GM03348 (cell line): ENCODE data around the gene COASY.
"Not testable (repeated sequence)": the region's sequence is repeated elsewhere in the genome, so short reads cannot be mapped to it uniquely, and the experiment has no call there.

Experiments
- DNase-seq: peaks from one replicate; pipeline ENCODE4 v3.0.0; 2012; ENCODE audit warnings: low spot score

The COASY gene

DNA sequence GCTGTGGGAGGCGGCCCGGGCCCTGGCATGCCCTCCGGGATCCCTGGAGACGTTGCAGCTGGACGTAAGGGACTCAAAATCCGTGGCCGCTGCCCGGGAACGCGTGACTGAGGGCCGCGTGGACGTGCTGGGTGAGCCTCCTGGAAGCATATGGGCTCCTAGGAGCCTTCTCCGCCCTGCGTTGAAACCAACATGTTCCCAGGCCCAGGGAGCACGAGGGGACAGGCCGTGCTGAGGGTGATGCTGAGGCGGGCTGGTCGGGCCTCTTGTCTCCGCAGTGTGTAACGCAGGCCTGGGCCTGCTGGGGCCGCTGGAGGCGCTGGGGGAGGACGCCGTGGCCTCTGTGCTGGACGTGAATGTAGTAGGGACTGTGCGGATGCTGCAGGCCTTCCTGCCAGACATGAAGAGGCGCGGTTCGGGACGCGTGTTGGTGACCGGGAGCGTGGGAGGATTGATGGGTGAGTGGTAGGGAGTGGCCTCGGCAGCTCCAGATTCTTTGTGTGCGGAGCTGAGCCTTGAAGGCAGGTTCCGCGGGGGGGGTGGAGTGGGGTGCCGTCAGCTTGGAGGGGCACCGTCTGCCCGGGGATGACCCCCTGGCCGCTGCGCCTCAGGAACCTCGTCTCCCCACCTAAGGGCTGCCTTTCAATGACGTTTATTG is 8.7 kb upstream of the COASY start:
- no peak for DNase-seq

- DNase-seq, result no peak
Observed at GRCh38 chr17:42553866-42554249, 8.1 kb upstream of the COASY start.

GRCh38 chr17:42554250-42555121 is 7.5 kb upstream of the COASY start:
- peak; percentile 92 for DNase-seq

GRCh38 chr17:42555122-42555622 is 6.8 kb upstream of the COASY start:
- no peak for DNase-seq

DNA sequence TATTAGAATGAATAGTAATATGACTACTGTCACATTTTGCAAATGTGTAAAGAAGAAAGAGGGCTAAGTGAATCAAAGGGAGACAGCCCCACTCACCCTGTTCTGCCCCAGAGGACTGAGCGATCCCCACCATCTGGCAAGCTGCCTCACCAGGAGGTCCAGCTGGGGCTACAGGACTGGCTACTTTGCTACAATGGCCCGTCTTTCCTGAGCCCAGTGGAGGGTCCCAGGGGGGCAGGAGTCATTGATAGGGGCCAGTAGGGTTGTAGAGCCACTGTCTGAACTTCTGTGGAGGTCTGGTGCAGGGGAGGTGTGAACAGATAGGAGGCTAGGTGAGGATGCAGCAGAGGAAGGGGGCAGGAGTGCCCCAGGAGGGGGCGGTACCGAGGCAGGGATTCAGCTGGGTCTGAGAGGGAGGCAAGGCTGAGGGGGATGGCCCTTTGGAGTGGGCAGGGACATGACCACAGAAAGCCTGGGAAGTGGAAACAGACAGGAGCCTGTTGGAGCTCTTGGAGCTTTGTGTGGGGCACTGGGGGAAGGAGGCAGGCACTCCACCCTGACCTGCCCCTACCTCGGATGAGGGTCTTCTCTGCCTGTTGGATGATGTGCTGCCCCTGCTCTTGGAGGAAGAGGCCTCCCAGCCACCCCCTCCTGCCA is 5.9 kb upstream of the COASY start:
- DNase-seq, result not testable (repeated sequence)

GRCh38 chr17:42559075-42559474 is 2.9 kb upstream of the COASY start:
- no peak for DNase-seq

- no peak for DNase-seq
Observed at GRCh38 chr17:42560246-42560645, 1.7 kb upstream of the COASY start.

GRCh38 chr17:42562388-42563142 is 617 bp downstream of the COASY start:
- DNase-seq, result peak; percentile 27

DNA sequence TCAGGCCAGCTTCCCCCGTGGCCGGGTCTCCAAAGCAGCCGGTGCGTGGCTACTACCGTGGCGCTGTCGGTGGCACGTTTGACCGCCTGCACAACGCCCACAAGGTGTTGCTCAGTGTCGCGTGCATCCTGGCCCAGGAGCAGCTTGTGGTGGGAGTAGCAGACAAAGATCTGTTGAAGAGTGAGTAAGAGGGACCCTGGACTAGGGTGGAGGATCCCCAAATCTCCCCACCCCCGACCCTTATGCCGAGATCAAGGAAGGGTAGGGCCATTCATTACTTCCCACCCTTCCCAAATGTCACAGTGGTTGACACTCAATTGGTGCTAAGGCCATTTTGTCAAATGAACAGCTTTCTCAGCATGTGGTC is 1.2 kb downstream of the COASY start:
- no peak for DNase-seq

- DNase-seq, result no peak
Observed at GRCh38 chr17:42563543-42563942, 1.6 kb downstream of the COASY start.

- DNase-seq, result no peak
Observed at GRCh38 chr17:42563950-42564349, 2.0 kb downstream of the COASY start.

DNA sequence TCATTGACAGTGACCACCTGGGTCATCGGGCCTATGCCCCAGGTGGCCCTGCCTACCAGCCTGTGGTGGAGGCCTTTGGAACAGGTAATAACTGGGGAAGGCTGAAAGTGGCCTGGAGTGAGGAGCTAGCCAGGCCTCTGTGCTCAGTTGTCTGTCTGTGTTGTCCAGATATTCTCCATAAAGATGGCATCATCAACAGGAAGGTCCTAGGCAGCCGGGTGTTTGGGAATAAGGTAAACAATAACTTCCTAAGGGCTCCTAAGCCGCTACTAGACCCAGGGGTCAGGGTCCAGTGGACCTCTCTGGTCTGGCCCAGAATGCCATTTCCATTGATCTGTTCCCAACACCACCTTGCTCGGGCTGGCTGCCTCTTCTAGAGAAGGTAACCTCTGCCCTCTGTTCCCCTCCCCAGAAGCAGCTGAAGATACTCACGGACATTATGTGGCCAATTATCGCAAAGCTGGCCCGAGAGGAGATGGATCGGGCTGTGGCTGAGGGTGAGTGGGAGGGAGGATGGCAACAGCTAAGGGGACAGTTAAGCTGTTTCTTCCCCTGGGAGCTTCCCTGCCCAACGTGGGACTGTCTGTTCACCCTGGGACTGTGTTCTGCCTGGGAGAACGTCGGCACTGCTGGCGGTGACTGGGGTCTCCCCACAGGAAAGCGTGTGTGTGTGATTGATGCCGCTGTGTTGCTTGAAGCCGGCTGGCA is 3.0 kb downstream of the COASY start:
- DNase-seq, result no peak

DNA sequence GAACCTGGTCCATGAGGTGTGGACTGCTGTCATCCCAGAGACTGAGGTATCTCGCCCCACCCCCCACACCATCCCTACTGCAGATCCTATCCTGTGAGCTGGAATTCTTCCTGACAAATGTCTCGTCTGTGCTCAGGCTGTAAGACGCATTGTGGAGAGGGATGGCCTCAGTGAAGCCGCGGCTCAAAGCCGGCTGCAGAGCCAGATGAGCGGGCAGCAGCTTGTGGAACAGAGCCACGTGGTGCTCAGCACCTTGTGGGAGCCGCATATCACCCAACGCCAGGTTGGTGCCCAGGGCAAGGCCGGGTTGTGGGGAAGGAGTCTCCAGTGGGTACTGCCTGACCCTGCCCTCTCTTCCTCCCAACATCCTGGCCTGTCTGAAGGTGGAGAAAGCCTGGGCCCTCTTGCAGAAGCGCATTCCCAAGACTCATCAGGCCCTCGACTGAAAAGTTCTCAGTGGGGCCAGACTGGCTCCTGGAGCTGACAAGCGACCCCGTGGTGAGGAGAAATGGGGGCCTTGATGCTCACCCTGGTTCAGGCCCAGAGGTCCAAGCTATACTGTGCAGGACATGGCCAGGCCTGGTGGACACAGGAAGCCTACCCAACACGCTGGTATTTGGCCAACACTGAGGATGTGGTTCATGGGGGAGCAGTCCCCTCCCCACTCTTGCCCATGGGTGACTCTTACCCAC is 3.7 kb downstream of the COASY start:
- DNase-seq, result no peak

DNA sequence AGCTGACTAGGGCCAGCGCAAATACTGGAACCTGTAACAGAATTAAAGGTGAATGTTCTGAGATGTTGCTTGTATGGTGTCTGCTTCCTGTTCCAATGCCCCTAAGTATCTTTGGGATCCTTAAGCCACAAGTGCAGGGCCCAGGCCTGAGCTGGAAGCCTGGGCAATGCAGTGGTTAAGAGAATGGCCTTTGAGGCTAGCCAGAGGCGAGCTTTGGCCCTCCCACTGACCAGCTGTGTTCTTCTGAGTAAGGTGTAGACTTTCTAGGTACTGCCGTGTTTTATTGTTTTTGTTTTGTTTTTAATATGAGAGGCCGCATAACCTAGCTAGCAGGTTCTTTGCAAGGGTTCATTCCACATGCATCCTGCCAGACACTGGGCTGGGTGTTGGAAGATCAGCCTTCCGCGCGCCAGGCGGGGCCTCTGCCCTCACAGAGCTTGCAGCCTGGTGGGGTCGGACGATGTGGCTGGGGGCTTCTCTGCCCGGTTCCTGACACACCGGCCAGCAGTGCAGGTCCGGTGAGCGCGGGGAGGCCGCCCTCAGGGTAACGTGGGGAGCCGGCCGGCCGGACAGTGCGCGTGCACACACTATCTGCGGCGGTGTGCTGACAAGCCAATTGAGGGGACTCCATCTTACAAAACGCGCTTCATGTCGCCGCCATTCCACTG is 4.4 kb downstream of the COASY start:
- no peak for DNase-seq

GRCh38 chr17:42566883-42567573 is 5.1 kb downstream of the COASY start, which contains the start of gene MLX:
MLX (plus strand) TSS chr17:42567100; CDS start chr17:42567125, 25 bp downstream.
- peak; percentile 100 for DNase-seq

GRCh38 chr17:42568341-42569111 is 6.6 kb downstream of the COASY start:
- DNase-seq, result no peak

DNA sequence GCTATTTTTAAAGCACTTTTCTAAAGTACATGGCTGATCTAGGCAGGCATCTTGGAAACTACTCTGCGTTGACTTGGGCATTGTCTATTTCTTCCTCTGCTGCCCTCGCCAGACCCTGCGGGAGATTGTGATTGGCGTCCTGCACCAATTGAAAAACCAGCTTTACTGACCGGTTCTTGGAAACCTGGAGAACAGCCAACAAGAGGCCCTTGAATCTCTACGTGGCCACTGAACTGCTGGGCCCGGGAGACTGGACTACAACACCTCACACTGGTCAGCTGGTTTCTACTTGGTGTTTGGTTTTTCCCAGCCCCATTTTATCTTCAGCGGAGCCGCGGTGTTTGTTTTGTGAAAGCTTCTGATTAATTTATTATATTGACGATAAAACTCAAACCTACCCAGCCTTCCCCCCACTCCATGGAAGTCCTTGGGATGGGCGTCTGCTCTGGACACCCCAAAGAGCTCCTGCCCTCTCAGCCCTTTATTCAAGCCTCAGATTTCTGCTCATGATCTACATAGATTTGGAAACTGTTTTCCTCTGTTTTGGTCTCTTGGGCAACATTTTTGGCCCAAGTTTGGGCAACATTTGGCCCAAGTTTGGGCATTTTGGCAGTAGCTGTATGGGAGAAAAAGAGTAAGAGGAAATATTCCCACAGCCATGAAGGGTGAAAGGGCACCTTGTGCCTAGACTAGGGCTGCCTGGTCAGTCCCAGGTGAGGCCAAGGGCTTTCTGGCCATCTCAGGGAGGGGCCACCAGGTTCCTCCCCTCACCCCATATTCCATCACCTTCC is 9.7 kb downstream of the COASY start:
- DNase-seq, result no peak

DNA sequence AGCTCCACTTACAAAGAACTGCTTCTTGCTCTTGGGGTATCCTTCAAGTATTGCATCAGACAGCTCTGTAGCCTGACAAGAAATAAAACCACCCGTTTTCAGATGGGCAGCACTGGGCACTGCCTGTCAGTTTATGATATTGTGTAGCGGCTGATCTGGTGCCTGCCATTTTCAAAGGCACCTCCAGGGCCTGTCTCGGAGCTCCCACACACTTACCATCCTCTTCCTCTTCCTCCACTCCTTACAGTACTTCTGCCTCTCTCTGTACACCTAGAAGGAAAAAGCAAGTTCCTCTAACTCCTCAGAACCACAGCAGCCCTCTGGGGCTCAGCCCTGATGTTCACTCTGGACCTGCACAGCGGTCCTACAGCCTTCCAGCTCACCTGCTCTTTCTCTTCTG is 11.1 kb downstream of the COASY start:
- no peak for DNase-seq
